ENCODE measurements around the gene SSTR5.

Gene SSTR5

GRCh38 chr16:1068451-1068850 is 4.1 kb upstream of the SSTR5 start:
- no peak overlapping the region for H3K4me3 ChIP-seq (ENCODE audit: insufficient read depth in 1 of 2, low read depth in 1 of 2, low read length in 2 of 2)
- no peak for DNase-seq
- H4K91ac ChIP-seq (ENCODE audit: low read length) = no peak overlapping the region
- H2BK5ac ChIP-seq (ENCODE audit: low read depth, low read length, poor library complexity, severe bottlenecking) = no peak overlapping the region
- H2BK120ac ChIP-seq (ENCODE audit: low read depth, low read length) = no peak overlapping the region
- H3K79me1 ChIP-seq (replicated peaks; ENCODE audit: low read length, poor library complexity, severe bottlenecking) = no peaks in the 10 kb centered on the region
- no peak overlapping the region for H3K4ac ChIP-seq (ENCODE audit: low read depth in 1 of 2, low read length in 2 of 2)
- no peak overlapping the region for H3K9ac ChIP-seq (ENCODE audit: low read length)
- H3K23ac ChIP-seq (ENCODE audit: low read length in 2 of 2) = no peak overlapping the region
- peaks cover 7% of the 10 kb centered on the region for H3K4me1 ChIP-seq (ENCODE audit: control insufficient read depth, insufficient read depth, low read depth, low read length)
- no peaks in the 10 kb centered on the region for H3K36me3 ChIP-seq (ENCODE audit: control insufficient read depth in 1 of 2, insufficient read depth in 2 of 2, low read depth in 1 of 2, low read length in 2 of 2)
- H3K14ac ChIP-seq (ENCODE audit: low read length in 2 of 2) = no peak overlapping the region
- H2BK12ac ChIP-seq (ENCODE audit: low read length in 2 of 2) = no peak overlapping the region
- H3K27ac ChIP-seq (ENCODE audit: low read length, poor library complexity, severe bottlenecking) = no peak overlapping the region
- H3K27me3 ChIP-seq (ENCODE audit: control insufficient read depth in 1 of 2, insufficient read depth in 1 of 2, low read length in 2 of 2) = peaks cover 51 to 77% of the 10 kb centered on the region in 2 experiments
- no peak overlapping the region for H4K8ac ChIP-seq (ENCODE audit: low read length)
- 80% methylated on average over 18 of the region's 18 CpGs for WGBS
- H3K18ac ChIP-seq (ENCODE audit: low read depth in 1 of 2, low read length in 2 of 2) = no peak overlapping the region
- H3K4me2 ChIP-seq (ENCODE audit: low read length, poor library complexity, severe bottlenecking) = no peak overlapping the region
- H2AFZ ChIP-seq (ENCODE audit: low read depth, low read length) = no peak overlapping the region
- no peak overlapping the region for H2BK15ac ChIP-seq (ENCODE audit: low read depth, poor library complexity, severe bottlenecking)
- H2AK5ac ChIP-seq (ENCODE audit: low read length, severe bottlenecking) = no peak overlapping the region
- H3K9me3 ChIP-seq (ENCODE audit: control insufficient read depth, low read length) = no peaks in the 10 kb centered on the region

GRCh38 chr16:1069154-1069553 is 3.4 kb upstream of the SSTR5 start:
- Histone ChIP-seq H2BK120ac (ENCODE audit: low read depth, low read length) (no peak overlapping the region), H2BK15ac (ENCODE audit: low read depth, poor library complexity, severe bottlenecking) (peak overlapping the region; percentile 52), H4K8ac (ENCODE audit: low read length) (no peak overlapping the region), H3K4me2 (ENCODE audit: low read length, poor library complexity, severe bottlenecking) (no peak overlapping the region), H3K4me3 (ENCODE audit: insufficient read depth in 1 of 2, low read depth in 1 of 2, low read length in 2 of 2) (no peak overlapping the region), H3K79me1 (replicated peaks; ENCODE audit: low read length, poor library complexity, severe bottlenecking) (no peaks in the 10 kb centered on the region), H3K14ac (ENCODE audit: low read length in 2 of 2) (no peak overlapping the region), H3K27ac (ENCODE audit: low read length, poor library complexity, severe bottlenecking) (no peak overlapping the region), H3K9ac (ENCODE audit: low read length) (no peak overlapping the region), H2BK5ac (ENCODE audit: low read depth, low read length, poor library complexity, severe bottlenecking) (no peak overlapping the region), H3K23ac (ENCODE audit: low read length in 2 of 2) (no peak overlapping the region), H3K9me3 (ENCODE audit: control insufficient read depth, low read length) (no peaks in the 10 kb centered on the region), H4K91ac (ENCODE audit: low read length) (no peak overlapping the region), H2AFZ (ENCODE audit: low read depth, low read length) (no peak overlapping the region), H3K4me1 (ENCODE audit: control insufficient read depth, insufficient read depth, low read depth, low read length) (peaks cover 7% of the 10 kb centered on the region), H3K4ac (ENCODE audit: low read depth in 1 of 2, low read length in 2 of 2) (no peak overlapping the region), H2BK12ac (ENCODE audit: low read length in 2 of 2) (no peak overlapping the region), H2AK5ac (ENCODE audit: low read length, severe bottlenecking) (no peak overlapping the region), H3K18ac (ENCODE audit: low read depth in 1 of 2, low read length in 2 of 2) (no peak overlapping the region), H3K36me3 (ENCODE audit: control insufficient read depth in 1 of 2, insufficient read depth in 2 of 2, low read depth in 1 of 2, low read length in 2 of 2) (no peaks in the 10 kb centered on the region), H3K27me3 (ENCODE audit: control insufficient read depth in 1 of 2, insufficient read depth in 1 of 2, low read length in 2 of 2) (peaks cover 58 to 82% of the 10 kb centered on the region in 2 experiments)
- DNase-seq = no peak
- 84% methylated on average over 7 of the region's 7 CpGs for WGBS

GRCh38 chr16:1070084-1070863 is 2.3 kb upstream of the SSTR5 start:
- Histone ChIP-seq H4K91ac (ENCODE audit: low read length) (no peak overlapping the region), H3K9me3 (ENCODE audit: control insufficient read depth, low read length) (no peaks in the 10 kb centered on the region), H4K8ac (ENCODE audit: low read length) (no peak overlapping the region), H3K27me3 (ENCODE audit: control insufficient read depth in 1 of 2, insufficient read depth in 1 of 2, low read length in 2 of 2) (peaks cover 66 to 78% of the 10 kb centered on the region in 2 experiments), H3K14ac (ENCODE audit: low read length in 2 of 2) (no peak overlapping the region), H2BK5ac (ENCODE audit: low read depth, low read length, poor library complexity, severe bottlenecking) (no peak overlapping the region), H3K4me1 (ENCODE audit: control insufficient read depth, insufficient read depth, low read depth, low read length) (peaks cover 7% of the 10 kb centered on the region), H3K27ac (ENCODE audit: low read length, poor library complexity, severe bottlenecking) (no peak overlapping the region), H2AFZ (ENCODE audit: low read depth, low read length) (no peak overlapping the region), H3K23ac (ENCODE audit: low read length in 2 of 2) (no peak overlapping the region), H2BK15ac (ENCODE audit: low read depth, poor library complexity, severe bottlenecking) (no peak overlapping the region), H3K4me2 (ENCODE audit: low read length, poor library complexity, severe bottlenecking) (no peak overlapping the region), H2BK12ac (ENCODE audit: low read length in 2 of 2) (no peak overlapping the region), H3K36me3 (ENCODE audit: control insufficient read depth in 1 of 2, insufficient read depth in 2 of 2, low read depth in 1 of 2, low read length in 2 of 2) (no peaks in the 10 kb centered on the region), H2AK5ac (ENCODE audit: low read length, severe bottlenecking) (no peak overlapping the region), H3K4me3 (ENCODE audit: insufficient read depth in 1 of 2, low read depth in 1 of 2, low read length in 2 of 2) (no peak overlapping the region), H3K4ac (ENCODE audit: low read depth in 1 of 2, low read length in 2 of 2) (no peak overlapping the region), H3K9ac (ENCODE audit: low read length) (no peak overlapping the region), H2BK120ac (ENCODE audit: low read depth, low read length) (no peak overlapping the region), H3K79me1 (replicated peaks; ENCODE audit: low read length, poor library complexity, severe bottlenecking) (no peaks in the 10 kb centered on the region), H3K18ac (ENCODE audit: low read depth in 1 of 2, low read length in 2 of 2) (no peak overlapping the region)
- DNase-seq = no peak
- WGBS = 54% methylated on average over 32 of the region's 32 CpGs

- H2BK12ac ChIP-seq (ENCODE audit: low read length in 2 of 2) = no peak overlapping the region
- 58% methylated on average over 16 of the region's 16 CpGs for WGBS
- H3K23ac ChIP-seq (ENCODE audit: low read length in 2 of 2) = no peak overlapping the region
- no peak overlapping the region for H3K27ac ChIP-seq (ENCODE audit: low read length, poor library complexity, severe bottlenecking)
- H2AFZ ChIP-seq (ENCODE audit: low read depth, low read length) = no peak overlapping the region
- H3K9me3 ChIP-seq (ENCODE audit: control insufficient read depth, low read length) = no peaks in the 10 kb centered on the region
- no peak for DNase-seq
- no peak overlapping the region for H2BK5ac ChIP-seq (ENCODE audit: low read depth, low read length, poor library complexity, severe bottlenecking)
- H2BK15ac ChIP-seq (ENCODE audit: low read depth, poor library complexity, severe bottlenecking) = no peak overlapping the region
- peaks cover 7% of the 10 kb centered on the region for H3K4me1 ChIP-seq (ENCODE audit: control insufficient read depth, insufficient read depth, low read depth, low read length)
- H4K8ac ChIP-seq (ENCODE audit: low read length) = no peak overlapping the region
- no peak overlapping the region for H3K14ac ChIP-seq (ENCODE audit: low read length in 2 of 2)
- no peaks in the 10 kb centered on the region for H3K79me1 ChIP-seq (replicated peaks; ENCODE audit: low read length, poor library complexity, severe bottlenecking)
- no peaks in the 10 kb centered on the region for H3K36me3 ChIP-seq (ENCODE audit: control insufficient read depth in 1 of 2, insufficient read depth in 2 of 2, low read depth in 1 of 2, low read length in 2 of 2)
- no peak overlapping the region for H3K4me2 ChIP-seq (ENCODE audit: low read length, poor library complexity, severe bottlenecking)
- no peak overlapping the region for H2BK120ac ChIP-seq (ENCODE audit: low read depth, low read length)
- H3K27me3 ChIP-seq (ENCODE audit: control insufficient read depth in 1 of 2, insufficient read depth in 1 of 2, low read length in 2 of 2) = peaks cover 66 to 78% of the 10 kb centered on the region in 2 experiments
- H3K4me3 ChIP-seq (ENCODE audit: insufficient read depth in 1 of 2, low read depth in 1 of 2, low read length in 2 of 2) = no peak overlapping the region
- no peak overlapping the region for H2AK5ac ChIP-seq (ENCODE audit: low read length, severe bottlenecking)
- H3K18ac ChIP-seq (ENCODE audit: low read depth in 1 of 2, low read length in 2 of 2) = no peak overlapping the region
- H3K9ac ChIP-seq (ENCODE audit: low read length) = no peak overlapping the region
- H4K91ac ChIP-seq (ENCODE audit: low read length) = no peak overlapping the region
- no peak overlapping the region for H3K4ac ChIP-seq (ENCODE audit: low read depth in 1 of 2, low read length in 2 of 2)
Observed at GRCh38 chr16:1070864-1071408, 1.6 kb upstream of the SSTR5 start.
